ENCODE data around the gene NCAPG2. TPM values are rescaled to one million over a fixed set of nuclear protein-coding genes. Genes with fewer than 3 reads are reported as not detected.

Gene NCAPG2
- total RNA-seq, 6 experiments from 2014 or later: 2.7 to 4.8 (median 4.2) TPM

DNA sequence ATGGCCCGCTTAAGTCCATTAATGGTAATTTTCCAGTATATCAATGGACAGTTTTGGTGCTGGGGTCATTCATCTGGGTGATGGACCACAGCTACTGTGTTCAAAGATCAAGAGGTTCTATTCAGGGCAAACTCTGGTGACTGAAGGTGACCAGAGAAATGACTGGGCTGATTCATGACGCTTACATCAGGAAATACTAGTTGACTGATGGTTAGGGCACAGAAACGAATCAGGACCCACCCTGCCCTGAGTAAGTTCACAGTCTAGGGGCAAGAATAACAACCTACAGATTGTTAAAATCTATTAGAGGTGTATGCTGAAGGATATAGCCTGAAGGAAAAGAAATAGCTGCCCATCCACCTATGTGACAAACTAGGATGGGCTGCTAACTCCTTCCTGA lies 9.5 kb downstream of the NCAPG2 start:
- Histone ChIP-seq H3K27me3 (no peaks in the 10 kb centered on the region), H3K36me3 (no peaks in the 10 kb centered on the region), H3K4me3 (no peak overlapping the region), H3K27ac (no peak overlapping the region), H3K9me3 (no peaks in the 10 kb centered on the region), H3K4me1 (no peaks in the 10 kb centered on the region)
- intact Hi-C loops (cut with DNase I): loop anchor here in 1 of 2 donors (10.0 kb wide), 1 partner anchor 280 kb away; no protein-coding TSS in a partner anchor
- WGBS (ENCODE audit: insufficient coverage, low coverage, low lambda C conversion rate, missing lambda C conversion rate): 71% methylated on average over 3 of the region's 3 CpGs
- ATAC-seq (no peak), DNase-seq (no peak)
- TF ChIP-seq POLR2A (IDR thresholded peaks at IDR 0.05): no peak
- TF ChIP-seq, protein P1, sequence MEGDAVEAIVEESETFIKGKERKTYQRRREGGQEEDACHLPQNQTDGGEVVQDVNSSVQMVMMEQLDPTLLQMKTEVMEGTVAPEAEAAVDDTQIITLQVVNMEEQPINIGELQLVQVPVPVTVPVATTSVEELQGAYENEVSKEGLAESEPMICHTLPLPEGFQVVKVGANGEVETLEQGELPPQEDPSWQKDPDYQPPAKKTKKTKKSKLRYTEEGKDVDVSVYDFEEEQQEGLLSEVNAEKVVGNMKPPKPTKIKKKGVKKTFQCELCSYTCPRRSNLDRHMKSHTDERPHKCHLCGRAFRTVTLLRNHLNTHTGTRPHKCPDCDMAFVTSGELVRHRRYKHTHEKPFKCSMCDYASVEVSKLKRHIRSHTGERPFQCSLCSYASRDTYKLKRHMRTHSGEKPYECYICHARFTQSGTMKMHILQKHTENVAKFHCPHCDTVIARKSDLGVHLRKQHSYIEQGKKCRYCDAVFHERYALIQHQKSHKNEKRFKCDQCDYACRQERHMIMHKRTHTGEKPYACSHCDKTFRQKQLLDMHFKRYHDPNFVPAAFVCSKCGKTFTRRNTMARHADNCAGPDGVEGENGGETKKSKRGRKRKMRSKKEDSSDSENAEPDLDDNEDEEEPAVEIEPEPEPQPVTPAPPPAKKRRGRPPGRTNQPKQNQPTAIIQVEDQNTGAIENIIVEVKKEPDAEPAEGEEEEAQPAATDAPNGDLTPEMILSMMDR (IDR thresholded peaks at IDR 0.05): no peak

DNA sequence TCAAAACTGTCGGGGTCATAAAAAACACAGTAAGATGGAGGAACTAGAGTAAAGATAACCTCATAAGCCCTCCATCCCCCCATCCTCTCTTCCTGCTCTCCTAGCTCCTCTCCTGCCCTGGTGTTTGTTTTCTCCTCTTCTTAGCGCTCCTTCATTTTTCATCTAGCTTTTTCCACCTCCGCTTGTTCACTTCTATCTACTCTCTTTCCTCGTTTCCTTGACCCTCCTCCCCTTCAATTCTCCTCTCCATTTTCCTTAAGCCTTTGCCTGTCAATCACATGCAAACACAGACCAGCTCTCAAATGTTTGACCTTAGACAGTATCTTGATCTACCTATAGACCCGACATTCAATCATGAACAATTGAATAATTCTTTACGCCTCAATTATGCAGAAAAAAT lies 10.0 kb downstream of the NCAPG2 start:
- ATAC-seq: no peak
- TF ChIP-seq, protein P1 (IDR thresholded peaks at IDR 0.05): no peak
- no peak for TF ChIP-seq POLR2A (IDR thresholded peaks at IDR 0.05)
- Histone ChIP-seq H3K4me3 (no peak overlapping the region), H3K4me1 (no peaks in the 10 kb centered on the region), H3K36me3 (no peaks in the 10 kb centered on the region), H3K9me3 (no peaks in the 10 kb centered on the region), H3K27ac (no peak overlapping the region), H3K27me3 (no peaks in the 10 kb centered on the region)
- DNase-seq: no peak
- intact Hi-C loops (cut with DNase I): loop anchor here in 1 of 2 donors (10.0 kb wide), 1 partner anchor 280 kb away; no protein-coding TSS in a partner anchor
- 98% methylated on average over 6 of the region's 6 CpGs for WGBS (ENCODE audit: insufficient coverage, low coverage, low lambda C conversion rate, missing lambda C conversion rate)

DNA sequence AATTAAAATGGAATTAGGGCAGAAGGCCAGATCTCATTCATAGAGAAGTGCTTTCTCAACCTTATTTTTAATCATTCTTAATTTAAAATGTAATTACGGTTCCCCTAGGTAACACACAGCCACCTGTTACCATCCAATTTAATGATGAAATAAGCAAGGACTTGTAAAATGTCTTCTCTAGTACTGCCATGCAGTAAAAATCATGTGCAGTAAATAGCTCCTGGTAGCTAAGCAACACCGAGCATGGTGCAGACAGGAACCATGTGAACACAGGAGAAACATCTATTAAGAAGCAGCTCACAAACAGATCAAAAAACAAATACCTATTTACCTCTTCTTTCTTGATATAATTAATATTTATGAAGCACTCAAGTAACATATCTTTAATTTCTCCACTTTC lies 15.1 kb downstream of the NCAPG2 start:
- no peaks in the 10 kb centered on the region for H3K9me3 ChIP-seq
- intact Hi-C loops (cut with DNase I): no loop called here
- H3K27ac ChIP-seq: no peak overlapping the region
- ATAC-seq: no peak
- H3K4me3 ChIP-seq: no peak overlapping the region
- H3K4me1 ChIP-seq: no peaks in the 10 kb centered on the region
- no peaks in the 10 kb centered on the region for H3K27me3 ChIP-seq
- H3K36me3 ChIP-seq: no peaks in the 10 kb centered on the region
- WGBS (ENCODE audit: insufficient coverage, low coverage, low lambda C conversion rate, missing lambda C conversion rate): 100% methylated on average over 2 of the region's 2 CpGs
- no peak for TF ChIP-seq POLR2A (IDR thresholded peaks at IDR 0.05)
- TF ChIP-seq, protein P1 (IDR thresholded peaks at IDR 0.05): no peak
- no peak for DNase-seq

DNA sequence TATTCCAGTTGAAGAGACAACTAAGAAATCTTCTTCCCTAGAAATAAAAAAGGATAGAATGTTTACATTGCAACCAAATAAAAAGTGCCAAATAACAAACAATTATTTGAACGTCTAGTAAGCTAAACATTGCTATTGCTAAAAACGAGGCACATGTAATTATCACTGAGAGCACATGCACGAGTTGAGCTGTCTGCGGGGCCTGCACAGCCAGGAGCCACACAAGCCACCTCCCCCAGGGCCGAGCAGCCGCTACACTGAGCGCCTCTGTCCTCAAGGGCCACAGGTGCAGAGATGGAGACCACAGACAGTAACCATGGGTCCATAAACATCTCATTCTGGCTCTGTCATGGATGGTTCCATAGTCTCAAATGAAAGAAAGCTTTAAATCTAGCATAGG lies 17.2 kb downstream of the NCAPG2 start:
- no peak for TF ChIP-seq POLR2A (IDR thresholded peaks at IDR 0.05)
- TF ChIP-seq, protein P1 (IDR thresholded peaks at IDR 0.05): no peak
- intact Hi-C loops (cut with DNase I): no loop called here
- ATAC-seq (no peak), DNase-seq (no peak)
- Histone ChIP-seq H3K36me3 (no peaks in the 10 kb centered on the region), H3K4me1 (no peaks in the 10 kb centered on the region), H3K9me3 (no peaks in the 10 kb centered on the region), H3K4me3 (no peak overlapping the region), H3K27me3 (no peaks in the 10 kb centered on the region), H3K27ac (no peak overlapping the region)
- 91% methylated on average over 3 of the region's 7 CpGs for WGBS (ENCODE audit: insufficient coverage, low coverage, low lambda C conversion rate, missing lambda C conversion rate)

DNA sequence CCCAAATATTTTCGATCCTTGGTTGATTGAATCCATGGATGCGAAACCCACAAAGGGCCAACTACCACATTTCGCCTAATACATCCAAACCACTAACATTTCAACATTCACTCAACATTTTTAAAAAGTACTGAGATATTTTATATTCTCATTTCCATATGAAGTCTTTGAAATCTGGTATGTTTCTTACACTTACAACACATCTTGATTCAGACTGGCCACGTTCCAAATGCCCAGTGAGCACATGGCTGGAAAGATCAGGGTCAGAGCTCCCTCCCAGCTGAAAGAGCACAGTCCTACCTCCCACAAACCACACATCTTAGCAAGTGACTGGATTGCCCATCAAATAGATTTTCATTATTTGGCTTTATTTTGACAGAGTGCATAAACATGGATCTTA lies 18.9 kb downstream of the NCAPG2 start:
- no peak for ATAC-seq
- TF ChIP-seq POLR2A (IDR thresholded peaks at IDR 0.05): no peak
- TF ChIP-seq, protein P1 (IDR thresholded peaks at IDR 0.05): no peak
- Histone ChIP-seq H3K4me3 (no peak overlapping the region), H3K36me3 (no peaks in the 10 kb centered on the region), H3K27me3 (no peaks in the 10 kb centered on the region), H3K27ac (no peak overlapping the region), H3K9me3 (no peaks in the 10 kb centered on the region), H3K4me1 (no peaks in the 10 kb centered on the region)
- 96% methylated on average over 4 of the region's 4 CpGs for WGBS (ENCODE audit: insufficient coverage, low coverage, low lambda C conversion rate, missing lambda C conversion rate)
- no peak for DNase-seq
- intact Hi-C loops (cut with DNase I): no loop called here
